ENCODE measurements around the gene NDRG2.

- TF ChIP-seq CTCF (conservative IDR thresholded peaks at IDR 0.05 in 1 of 2, IDR thresholded peaks at IDR 0.05 in 1 of 2; ENCODE audit: extremely low read depth in 1 of 2, insufficient read depth in 1 of 2, low read depth in 1 of 2, low read length in 2 of 2), result no peak
- no peak for TF ChIP-seq EZH2 (IDR thresholded peaks at IDR 0.05; ENCODE audit: borderline replicate concordance, low read length)
These were observed 25.7 kb upstream of the NDRG2 start for GRCh38 chr14:21050597-21050996.
